ENCODE results near the gene CXCL17. TPM values are rescaled to one million over a fixed set of nuclear protein-coding genes. Genes with fewer than 3 reads are reported as not detected.

Gene CXCL17
- total and polyA plus RNA-seq, 2 experiments from 2014 or later = 0.39 TPM; not detected in 1

- TF ChIP-seq ZNF462 (CRISPR knock-in tag; IDR thresholded peaks at IDR 0.05) (no peak), EZH2phosphoT487 (IDR thresholded peaks at IDR 0.05; ENCODE audit: unreplicated experiment) (no peak), STAT1 (IDR thresholded peaks at IDR 0.05; ENCODE audit: unreplicated experiment) (no peak), ZNF331 (CRISPR knock-in tag; IDR thresholded peaks at IDR 0.05; ENCODE audit: low read depth) (no peak)
These were observed 62.6 kb downstream of the CXCL17 start (continued) for GRCh38 chr19:42380155-42380554.

Small RNAs within 50 kb of the gene (small RNA-seq; reads per million reads assigned to genes)
- gene RNU4-60P (ENCODE audit: low replicate concordance) = not detected

Other genes with a start within 250 kb of the CXCL17 start
- 59.4 and 63.0 TPM in 2 replicates for gene DEDD2, start 225.3 kb downstream of the CXCL17 start, total RNA-seq (2014; rRNA removed; shearing (Covaris generic))
- 23.4 and 25.6 TPM in 2 replicates for gene DEDD2, start 225.3 kb downstream of the CXCL17 start, polyA plus RNA-seq (2016; fragmentation: Nextera tagmentation; extraction: Ambion mirVana)
- 12.7 and 13.3 TPM in 2 replicates for gene ZNF526, start 222.6 kb downstream of the CXCL17 start, total RNA-seq (2014; rRNA removed; shearing (Covaris generic))
- 4.7 and 5.8 TPM in 2 replicates for gene ZNF526, start 222.6 kb downstream of the CXCL17 start, polyA plus RNA-seq (2016; fragmentation: Nextera tagmentation; extraction: Ambion mirVana)
- 40.7 and 47.0 TPM in 2 replicates for gene GSK3A, start 200.3 kb downstream of the CXCL17 start, total RNA-seq (2014; rRNA removed; shearing (Covaris generic))
- 17.7 and 19.2 TPM in 2 replicates for gene GSK3A, start 200.3 kb downstream of the CXCL17 start, polyA plus RNA-seq (2016; fragmentation: Nextera tagmentation; extraction: Ambion mirVana)
- gene ERF, start 187.8 kb downstream of the CXCL17 start, total RNA-seq (2014; rRNA removed; shearing (Covaris generic)) = 49.0 and 49.4 TPM in 2 replicates
- 29.4 and 30.4 TPM in 2 replicates for gene ERF, start 187.8 kb downstream of the CXCL17 start, polyA plus RNA-seq (2016; fragmentation: Nextera tagmentation; extraction: Ambion mirVana)
- gene CIC, start 173.7 kb downstream of the CXCL17 start, total RNA-seq (2014; rRNA removed; shearing (Covaris generic)) = 31.8 and 42.0 TPM in 2 replicates
- 13.2 and 13.9 TPM in 2 replicates for gene CIC, start 173.7 kb downstream of the CXCL17 start, polyA plus RNA-seq (2016; fragmentation: Nextera tagmentation; extraction: Ambion mirVana)
- 3.6 and 8.1 TPM in 2 replicates for gene PRR19, start 140.8 kb downstream of the CXCL17 start, total RNA-seq (2014; rRNA removed; shearing (Covaris generic))
- gene PRR19, start 140.8 kb downstream of the CXCL17 start, polyA plus RNA-seq (2016; fragmentation: Nextera tagmentation; extraction: Ambion mirVana) = 4.1 and 5.6 TPM in 2 replicates
- 139 and 162 TPM in 2 replicates for gene PAFAH1B3, start 140.3 kb downstream of the CXCL17 start, total RNA-seq (2014; rRNA removed; shearing (Covaris generic))
- gene PAFAH1B3, start 140.3 kb downstream of the CXCL17 start, polyA plus RNA-seq (2016; fragmentation: Nextera tagmentation; extraction: Ambion mirVana) = 195 and 197 TPM in 2 replicates
- 1.3 and 5.4 TPM in 2 replicates for gene TMEM145, start 129.6 kb downstream of the CXCL17 start, total RNA-seq (2014; rRNA removed; shearing (Covaris generic))
- gene TMEM145, start 129.6 kb downstream of the CXCL17 start, polyA plus RNA-seq (2016; fragmentation: Nextera tagmentation; extraction: Ambion mirVana) = 1.9 and 2.3 TPM in 2 replicates
- gene MEGF8, start 117.3 kb downstream of the CXCL17 start, total RNA-seq (2014; rRNA removed; shearing (Covaris generic)) = 32.1 and 40.5 TPM in 2 replicates
- gene MEGF8, start 117.3 kb downstream of the CXCL17 start, polyA plus RNA-seq (2016; fragmentation: Nextera tagmentation; extraction: Ambion mirVana) = 4.7 and 6.2 TPM in 2 replicates
- gene CNFN, start 52.6 kb downstream of the CXCL17 start, total RNA-seq (2014; rRNA removed; shearing (Covaris generic)) = 6.7 TPM in 1 of 2 replicates, not detected in the other
- gene CNFN, start 52.6 kb downstream of the CXCL17 start, polyA plus RNA-seq (2016; fragmentation: Nextera tagmentation; extraction: Ambion mirVana) = 54.5 and 71.5 TPM in 2 replicates
- 10.9 and 16.2 TPM in 2 replicates for gene LIPE, start 15.6 kb downstream of the CXCL17 start, total RNA-seq (2014; rRNA removed; shearing (Covaris generic))
- 4.3 and 5.8 TPM in 2 replicates for gene LIPE, start 15.6 kb downstream of the CXCL17 start, polyA plus RNA-seq (2016; fragmentation: Nextera tagmentation; extraction: Ambion mirVana)
- 0.78 and 3.0 TPM in 2 replicates for gene CEACAM1, start 85.5 kb upstream of the CXCL17 start, total RNA-seq (2014; rRNA removed; shearing (Covaris generic))
- gene CEACAM1, start 85.5 kb upstream of the CXCL17 start, polyA plus RNA-seq (2016; fragmentation: Nextera tagmentation; extraction: Ambion mirVana) = 0.63 and 1.7 TPM in 2 replicates
- not detected in 2 replicates for gene CEACAM8, start 152.0 kb upstream of the CXCL17 start, total RNA-seq (2014; rRNA removed; shearing (Covaris generic))
- gene CEACAM8, start 152.0 kb upstream of the CXCL17 start, polyA plus RNA-seq (2016; fragmentation: Nextera tagmentation; extraction: Ambion mirVana) = not detected in 2 replicates

Measured in GM23338 (cell line).